ENCODE measurements around the gene DLG2.

DNA sequence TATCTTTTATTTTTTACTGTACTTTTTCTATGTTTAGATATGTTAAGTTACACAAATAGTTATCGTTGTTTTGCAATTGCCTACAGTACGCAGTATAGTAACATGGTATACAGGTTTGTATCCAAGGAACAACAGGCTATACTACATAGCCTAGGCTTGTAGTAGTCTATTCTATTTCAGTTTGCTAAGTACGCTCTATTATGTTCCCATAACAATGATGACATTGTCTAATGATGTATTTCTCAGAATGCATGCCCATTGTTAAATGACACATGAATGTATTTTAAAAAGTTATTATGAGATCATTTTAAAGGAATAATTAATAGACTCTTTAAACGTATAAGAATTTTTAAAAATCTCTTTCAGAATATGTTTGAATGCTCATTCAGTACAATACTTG is 1644.3 kb downstream of the DLG2 start:
- TF ChIP-seq JUND (IDR thresholded peaks at IDR 0.05) (no peak), GABPA (IDR thresholded peaks at IDR 0.05 in 1 of 2, conservative IDR thresholded peaks at IDR 0.05 in 1 of 2) (no peak), EGR1 (IDR thresholded peaks at IDR 0.05; ENCODE audit: low read depth in 2 of 2) (no peak), RAD21 (IDR thresholded peaks at IDR 0.05) (no peak)
- TF ChIP-seq, protein P1, sequence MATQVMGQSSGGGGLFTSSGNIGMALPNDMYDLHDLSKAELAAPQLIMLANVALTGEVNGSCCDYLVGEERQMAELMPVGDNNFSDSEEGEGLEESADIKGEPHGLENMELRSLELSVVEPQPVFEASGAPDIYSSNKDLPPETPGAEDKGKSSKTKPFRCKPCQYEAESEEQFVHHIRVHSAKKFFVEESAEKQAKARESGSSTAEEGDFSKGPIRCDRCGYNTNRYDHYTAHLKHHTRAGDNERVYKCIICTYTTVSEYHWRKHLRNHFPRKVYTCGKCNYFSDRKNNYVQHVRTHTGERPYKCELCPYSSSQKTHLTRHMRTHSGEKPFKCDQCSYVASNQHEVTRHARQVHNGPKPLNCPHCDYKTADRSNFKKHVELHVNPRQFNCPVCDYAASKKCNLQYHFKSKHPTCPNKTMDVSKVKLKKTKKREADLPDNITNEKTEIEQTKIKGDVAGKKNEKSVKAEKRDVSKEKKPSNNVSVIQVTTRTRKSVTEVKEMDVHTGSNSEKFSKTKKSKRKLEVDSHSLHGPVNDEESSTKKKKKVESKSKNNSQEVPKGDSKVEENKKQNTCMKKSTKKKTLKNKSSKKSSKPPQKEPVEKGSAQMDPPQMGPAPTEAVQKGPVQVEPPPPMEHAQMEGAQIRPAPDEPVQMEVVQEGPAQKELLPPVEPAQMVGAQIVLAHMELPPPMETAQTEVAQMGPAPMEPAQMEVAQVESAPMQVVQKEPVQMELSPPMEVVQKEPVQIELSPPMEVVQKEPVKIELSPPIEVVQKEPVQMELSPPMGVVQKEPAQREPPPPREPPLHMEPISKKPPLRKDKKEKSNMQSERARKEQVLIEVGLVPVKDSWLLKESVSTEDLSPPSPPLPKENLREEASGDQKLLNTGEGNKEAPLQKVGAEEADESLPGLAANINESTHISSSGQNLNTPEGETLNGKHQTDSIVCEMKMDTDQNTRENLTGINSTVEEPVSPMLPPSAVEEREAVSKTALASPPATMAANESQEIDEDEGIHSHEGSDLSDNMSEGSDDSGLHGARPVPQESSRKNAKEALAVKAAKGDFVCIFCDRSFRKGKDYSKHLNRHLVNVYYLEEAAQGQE (IDR thresholded peaks at IDR 0.05), result no peak
- TF ChIP-seq, protein P2, sequence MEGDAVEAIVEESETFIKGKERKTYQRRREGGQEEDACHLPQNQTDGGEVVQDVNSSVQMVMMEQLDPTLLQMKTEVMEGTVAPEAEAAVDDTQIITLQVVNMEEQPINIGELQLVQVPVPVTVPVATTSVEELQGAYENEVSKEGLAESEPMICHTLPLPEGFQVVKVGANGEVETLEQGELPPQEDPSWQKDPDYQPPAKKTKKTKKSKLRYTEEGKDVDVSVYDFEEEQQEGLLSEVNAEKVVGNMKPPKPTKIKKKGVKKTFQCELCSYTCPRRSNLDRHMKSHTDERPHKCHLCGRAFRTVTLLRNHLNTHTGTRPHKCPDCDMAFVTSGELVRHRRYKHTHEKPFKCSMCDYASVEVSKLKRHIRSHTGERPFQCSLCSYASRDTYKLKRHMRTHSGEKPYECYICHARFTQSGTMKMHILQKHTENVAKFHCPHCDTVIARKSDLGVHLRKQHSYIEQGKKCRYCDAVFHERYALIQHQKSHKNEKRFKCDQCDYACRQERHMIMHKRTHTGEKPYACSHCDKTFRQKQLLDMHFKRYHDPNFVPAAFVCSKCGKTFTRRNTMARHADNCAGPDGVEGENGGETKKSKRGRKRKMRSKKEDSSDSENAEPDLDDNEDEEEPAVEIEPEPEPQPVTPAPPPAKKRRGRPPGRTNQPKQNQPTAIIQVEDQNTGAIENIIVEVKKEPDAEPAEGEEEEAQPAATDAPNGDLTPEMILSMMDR (IDR thresholded peaks at IDR 0.05; ENCODE audit: low read depth, low read length, missing input control), result no peak
- TF ChIP-seq, protein P3, sequence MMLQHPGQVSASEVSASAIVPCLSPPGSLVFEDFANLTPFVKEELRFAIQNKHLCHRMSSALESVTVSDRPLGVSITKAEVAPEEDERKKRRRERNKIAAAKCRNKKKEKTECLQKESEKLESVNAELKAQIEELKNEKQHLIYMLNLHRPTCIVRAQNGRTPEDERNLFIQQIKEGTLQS (IDR thresholded peaks at IDR 0.05), result no peak
